Liver (tissue), 3 donors: ENCODE data around the gene KLHDC8A.

Experiments used
- FOXA2 ChIP-seq: IDR thresholded peaks from 2 replicates; pipeline ENCODE4 v1.6.1; 2016; ENCODE audit warnings: antibody characterized with exemption
- JUND ChIP-seq, 2 donors: IDR thresholded peaks; 2 replicates each; pipeline ENCODE4 v1.6.1; 2016; ENCODE audit warnings: antibody characterized with exemption in 2 of 2
- TF ChIP-seq, protein P1 (sequence below): fragments of 150-350 bp; IDR thresholded peaks from 2 replicates; pipeline ENCODE4 v1.5.1; 2017; ENCODE audit warnings: improper control_type of control experiment, low read depth, low read length; ENCODE audit not compliant: missing input control
- TF ChIP-seq, protein P2 (sequence below): IDR thresholded peaks from 2 replicates; pipeline ENCODE4 v1.6.1; 2016; ENCODE audit warnings: antibody characterized with exemption
- TF ChIP-seq, protein P3 (sequence below): IDR thresholded peaks from 2 replicates; pipeline ENCODE4 v1.6.1; 2016; ENCODE audit warnings: antibody characterized with exemption
- donor health status: healthy.
- donor health status: healthy.

DNA sequence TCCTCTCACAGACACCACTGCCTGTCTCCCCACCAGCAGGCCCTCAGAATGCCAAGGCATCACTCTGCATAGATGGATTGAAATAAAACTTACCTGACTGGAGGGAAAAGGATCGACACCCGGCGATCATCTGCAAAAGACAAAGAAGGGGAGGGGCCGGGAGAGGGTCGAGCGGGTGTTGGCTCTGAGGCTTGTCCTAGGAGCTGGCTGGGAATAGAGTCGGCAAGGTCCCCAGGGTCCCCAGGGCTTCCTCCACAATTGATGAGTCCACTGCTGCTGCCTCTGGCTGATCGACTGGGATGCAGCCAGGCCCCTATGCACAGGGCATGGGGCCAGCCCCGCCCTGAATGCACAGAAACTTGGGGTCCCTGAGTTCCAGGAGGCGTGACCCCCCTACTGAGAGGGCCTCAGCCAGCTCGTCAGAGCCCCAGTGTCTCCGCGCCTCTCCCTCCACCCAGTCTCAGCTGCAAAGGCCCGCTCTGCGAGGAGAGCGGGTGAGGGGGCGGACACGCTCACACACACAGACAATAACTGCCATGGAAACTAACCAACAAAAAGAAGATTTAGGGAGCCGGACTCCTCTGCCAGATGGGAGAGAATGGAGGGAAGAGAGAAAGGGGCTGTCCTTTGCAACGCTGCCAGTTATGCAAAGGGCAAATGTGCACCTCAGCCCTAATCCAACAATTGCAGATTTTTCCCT lies at the start of gene KLHDC8A:
- TF ChIP-seq, protein P1, sequence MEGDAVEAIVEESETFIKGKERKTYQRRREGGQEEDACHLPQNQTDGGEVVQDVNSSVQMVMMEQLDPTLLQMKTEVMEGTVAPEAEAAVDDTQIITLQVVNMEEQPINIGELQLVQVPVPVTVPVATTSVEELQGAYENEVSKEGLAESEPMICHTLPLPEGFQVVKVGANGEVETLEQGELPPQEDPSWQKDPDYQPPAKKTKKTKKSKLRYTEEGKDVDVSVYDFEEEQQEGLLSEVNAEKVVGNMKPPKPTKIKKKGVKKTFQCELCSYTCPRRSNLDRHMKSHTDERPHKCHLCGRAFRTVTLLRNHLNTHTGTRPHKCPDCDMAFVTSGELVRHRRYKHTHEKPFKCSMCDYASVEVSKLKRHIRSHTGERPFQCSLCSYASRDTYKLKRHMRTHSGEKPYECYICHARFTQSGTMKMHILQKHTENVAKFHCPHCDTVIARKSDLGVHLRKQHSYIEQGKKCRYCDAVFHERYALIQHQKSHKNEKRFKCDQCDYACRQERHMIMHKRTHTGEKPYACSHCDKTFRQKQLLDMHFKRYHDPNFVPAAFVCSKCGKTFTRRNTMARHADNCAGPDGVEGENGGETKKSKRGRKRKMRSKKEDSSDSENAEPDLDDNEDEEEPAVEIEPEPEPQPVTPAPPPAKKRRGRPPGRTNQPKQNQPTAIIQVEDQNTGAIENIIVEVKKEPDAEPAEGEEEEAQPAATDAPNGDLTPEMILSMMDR, result no peak
- TF ChIP-seq, protein P2, sequence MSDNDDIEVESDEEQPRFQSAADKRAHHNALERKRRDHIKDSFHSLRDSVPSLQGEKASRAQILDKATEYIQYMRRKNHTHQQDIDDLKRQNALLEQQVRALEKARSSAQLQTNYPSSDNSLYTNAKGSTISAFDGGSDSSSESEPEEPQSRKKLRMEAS, result no peak
- TF ChIP-seq JUND (IDR thresholded peaks at IDR 0.05), result no peak
- no peak for TF ChIP-seq FOXA2
- TF ChIP-seq, protein P3, sequence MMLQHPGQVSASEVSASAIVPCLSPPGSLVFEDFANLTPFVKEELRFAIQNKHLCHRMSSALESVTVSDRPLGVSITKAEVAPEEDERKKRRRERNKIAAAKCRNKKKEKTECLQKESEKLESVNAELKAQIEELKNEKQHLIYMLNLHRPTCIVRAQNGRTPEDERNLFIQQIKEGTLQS, result no peak
